ENCODE data around the gene ULK3. TPM values are rescaled to one million over a fixed set of nuclear protein-coding genes. Genes with fewer than 3 reads are reported as not detected.

Gene ULK3
- total RNA-seq, 1 donor from 2014 or later, result 22.4 TPM

GRCh38 chr15:74822233-74822632, 20.7 kb downstream of the ULK3 start:
- DNase-seq (ENCODE audit: low read depth, low spot score), result no peak

- DNase-seq (ENCODE audit: low read depth, low spot score), result no peak
Observed at GRCh38 chr15:74821790-74822158, 21.2 kb downstream of the ULK3 start.

- no peak for DNase-seq (ENCODE audit: low read depth, low spot score)
Observed at GRCh38 chr15:74821091-74821789, 21.7 kb downstream of the ULK3 start.

GRCh38 chr15:74820056-74820455, 22.9 kb downstream of the ULK3 start:
- no peak for DNase-seq (ENCODE audit: low read depth, low spot score)

- no peak for DNase-seq (ENCODE audit: low read depth, low spot score)
Observed at GRCh38 chr15:74817370-74817737, 25.6 kb downstream of the ULK3 start.

- no peak for DNase-seq (ENCODE audit: low read depth, low spot score)
Observed at GRCh38 chr15:74816624-74817369, 26.2 kb downstream of the ULK3 start.

- no peak for DNase-seq (ENCODE audit: low read depth, low spot score)
Observed at GRCh38 chr15:74815961-74816360, 27.0 kb downstream of the ULK3 start.

GRCh38 chr15:74815121-74815934, 27.6 kb downstream of the ULK3 start:
- DNase-seq (ENCODE audit: low read depth, low spot score), result no peak

GRCh38 chr15:74812533-74812932, 30.4 kb downstream of the ULK3 start, which contains the start of gene LMAN1L:
Gene LMAN1L (plus strand): TSS chr15:74812835. CDS start chr15:74812855, 20 bp downstream.
- no peak for DNase-seq (ENCODE audit: low read depth, low spot score)

- no peak for DNase-seq (ENCODE audit: low read depth, low spot score)
Observed at GRCh38 chr15:74809956-74810355, 33.0 kb downstream of the ULK3 start.

- no peak for DNase-seq (ENCODE audit: low read depth, low spot score)
Observed at GRCh38 chr15:74809242-74809641, 33.7 kb downstream of the ULK3 start.

- DNase-seq (ENCODE audit: low read depth, low spot score), result no peak
Observed at GRCh38 chr15:74808840-74809229, 34.1 kb downstream of the ULK3 start.

- no peak for DNase-seq (ENCODE audit: low read depth, low spot score)
Observed at GRCh38 chr15:74808078-74808839, 34.7 kb downstream of the ULK3 start.

- no peak for DNase-seq (ENCODE audit: low read depth, low spot score)
Observed at GRCh38 chr15:74807282-74807681, 35.7 kb downstream of the ULK3 start.

- no peak for DNase-seq (ENCODE audit: low read depth, low spot score)
Observed at GRCh38 chr15:74804935-74805334, 38.0 kb downstream of the ULK3 start.

GRCh38 chr15:74802862-74803447, 40.0 kb downstream of the ULK3 start:
- DNase-seq (ENCODE audit: low read depth, low spot score), result no peak

GRCh38 chr15:74802290-74802689, 40.7 kb downstream of the ULK3 start:
- no peak for DNase-seq (ENCODE audit: low read depth, low spot score)

GRCh38 chr15:74801311-74801997, 41.5 kb downstream of the ULK3 start:
- DNase-seq (ENCODE audit: low read depth, low spot score), result no peak

GRCh38 chr15:74800559-74801094, 42.3 kb downstream of the ULK3 start:
- no peak for DNase-seq (ENCODE audit: low read depth, low spot score)

All from pulmonary artery endothelial cell (primary cell).